PC-3 (cell line): ENCODE measurements around the gene AFM. TPM values are rescaled to one million over a fixed set of nuclear protein-coding genes. Genes with fewer than 3 reads are reported as not detected.

ENCODE experiments used
- ATAC-seq: fragments of 200-7000 bp; cut with Tn5 transposase; 2 replicates; pipeline ENCODE4 v1.9.1; 2020; ENCODE audit warnings: mild to moderate bottlenecking, moderate library complexity
- BruUV-seq: library from RNA; stranded (reverse); fragments of 400-500 nt; replicated peaks from 2 replicates; lab custom pipeline; 2021; lab: Mats Ljungman, UMichigan
- CTCF ChIA-PET: fragments of 300-600 bp; sonication (Branson Sonifier 250); formaldehyde crosslinking; loops from one replicate; lab custom pipeline; 2022; ENCODE audit warnings: antibody characterized with exemption; lab: Charles Lee
- POLR2A ChIA-PET: fragments of 300-600 bp; sonication (Branson Sonifier 250); formaldehyde crosslinking; loops from one replicate; lab custom pipeline; 2022; ENCODE audit warnings: antibody characterized with exemption; ENCODE audit not compliant: unreplicated experiment; lab: Charles Lee
- DNase-seq: peaks from one replicate; pipeline ENCODE4 v3.0.0-alpha.2; 2015
- H2AFZ ChIP-seq: fragments of 300-600 bp; sonication (generic); 2 replicates; pipeline ENCODE4 v1.6.0; 2016; ENCODE audit warnings: antibody characterized with exemption, low read length
- H3F3A ChIP-seq: fragments of 300-600 bp; sonication (generic); one replicate; pipeline ENCODE4 v1.6.0; 2017; ENCODE audit warnings: antibody characterized with exemption, low read length, control low read depth, mild to moderate bottlenecking; ENCODE audit not compliant: unreplicated experiment
- H3K27ac ChIP-seq: fragments of 300-600 bp; sonication (generic); 2 replicates; pipeline ENCODE4 v1.5.1; 2016; ENCODE audit warnings: mild to moderate bottlenecking, low read length
- H3K27me3 ChIP-seq: fragments of 300-600 bp; sonication (generic); 2 replicates; pipeline ENCODE4 v1.6.1; 2016; ENCODE audit warnings: low read length, mixed read lengths
- H3K36me3 ChIP-seq: fragments of 300-600 bp; sonication (generic); 2 replicates; pipeline ENCODE4 v1.6.1; 2016; ENCODE audit warnings: low read depth, mixed run types, low read length, mixed read lengths
- H3K4me1 ChIP-seq: fragments of 300-600 bp; sonication (generic); 2 replicates; pipeline ENCODE4 v1.5.1; 2016; ENCODE audit warnings: low read length; ENCODE audit not compliant: insufficient read depth
- H3K4me2 ChIP-seq: fragments of 300-600 bp; sonication (generic); 2 replicates; pipeline ENCODE4 v1.6.0; 2016; ENCODE audit warnings: low read length
- H3K4me3 ChIP-seq: fragments of 300-600 bp; sonication (generic); 2 replicates; pipeline ENCODE4 v1.5.1; 2016; ENCODE audit warnings: mild to moderate bottlenecking, low read length, mixed read lengths
- H3K79me2 ChIP-seq: fragments of 300-600 bp; sonication (generic); 2 replicates; pipeline ENCODE4 v1.6.1; 2017; ENCODE audit warnings: low read length, mixed read lengths
- H3K9ac ChIP-seq: fragments of 300-600 bp; sonication (generic); 2 replicates; pipeline ENCODE4 v1.6.0; 2016; ENCODE audit warnings: mild to moderate bottlenecking, low read length
- H3K9me2 ChIP-seq: fragments of 300-600 bp; sonication (generic); replicated peaks from 2 replicates; pipeline ENCODE4 v1.6.1; 2016; ENCODE audit warnings: mixed run types, low read length, mixed read lengths
- H3K9me3 ChIP-seq: fragments of 300-600 bp; sonication (generic); 2 replicates; pipeline ENCODE4 v1.6.1; 2016; ENCODE audit warnings: low read length, mixed read lengths
- H4K20me1 ChIP-seq: fragments of 300-600 bp; sonication (generic); 2 replicates; pipeline ENCODE4 v1.6.1; 2016; ENCODE audit warnings: low read length, mixed read lengths
- CTCF ChIP-seq: fragments of 300-600 bp; sonication (generic); conservative IDR thresholded peaks from 2 replicates; pipeline ENCODE4 v1.5.1; 2017; ENCODE audit warnings: antibody characterized with exemption, low read depth, mild to moderate bottlenecking, low read length
- EZH2 ChIP-seq: fragments of 300-600 bp; sonication (generic); IDR thresholded peaks from one replicate; pipeline ENCODE4 v1.6.1; 2017; ENCODE audit warnings: antibody characterized with exemption, mild to moderate bottlenecking, low read length; ENCODE audit not compliant: unreplicated experiment
- EZH2phosphoT487 ChIP-seq: fragments of 300-600 bp; sonication (generic); IDR thresholded peaks from 2 replicates; pipeline ENCODE4 v1.6.1; 2018; ENCODE audit warnings: mild to moderate bottlenecking, antibody characterized with exemption, low read length, borderline replicate concordance
- intact Hi-C: fragments of 100-400 bp; cut with micrococcal nuclease; formaldehyde crosslinking; loops from 2 replicates; pipeline ENCODE4 v1.9.0; 2023
- total RNA-seq: library from RNA; depleted of rRNA; stranded (reverse); fragments of >200 nt; gene quantifications from 2 replicates; pipeline ENCODE4 v1.2.3, GENCODE V29; 2014

The AFM gene
- total RNA-seq, 1 experiment from 2014 or later: not detected

GRCh38 chr4:73460913-73461522, 20.5 kb upstream of the AFM start:
- CTCF ChIA-PET: no interaction called here
- Histone ChIP-seq H3K4me1 (no peaks in the 10 kb centered on the region), H3K27ac (no peak overlapping the region), H3K4me3 (no peak overlapping the region), H3K36me3 (no peaks in the 10 kb centered on the region), H4K20me1 (no peaks in the 10 kb centered on the region), H3K27me3 (peaks cover 30% of the 10 kb centered on the region), H3K9ac (no peak overlapping the region), H3K79me2 (no peaks in the 10 kb centered on the region), H3K9me3 (no peaks in the 10 kb centered on the region), H3K4me2 (no peak overlapping the region), H3K9me2 (no peaks in the 10 kb centered on the region), H3F3A (no peaks in the 10 kb centered on the region), H2AFZ (no peak overlapping the region)
- intact Hi-C loops: no loop called here
- no TSS peak for BruUV-seq
- no peak for ATAC-seq
- no peak for DNase-seq
- TF ChIP-seq EZH2 (no peak), EZH2phosphoT487 (no peak), CTCF (no peak)
- POLR2A ChIA-PET: no interaction called here

GRCh38 chr4:73468170-73468569, 13.4 kb upstream of the AFM start:
- intact Hi-C loops: no loop called here
- no peak for ATAC-seq
- ChIA-PET CTCF (no interaction called here), POLR2A (no interaction called here)
- no peak overlapping the region for H3K27ac ChIP-seq
- no peak overlapping the region for H3K4me3 ChIP-seq
- H3K79me2 ChIP-seq: no peaks in the 10 kb centered on the region
- H3K9me3 ChIP-seq: no peaks in the 10 kb centered on the region
- DNase-seq: no peak
- H3K4me2 ChIP-seq: no peak overlapping the region
- H3K9ac ChIP-seq: no peak overlapping the region
- no peaks in the 10 kb centered on the region for H3F3A ChIP-seq
- no peaks in the 10 kb centered on the region for H4K20me1 ChIP-seq
- no TSS peak for BruUV-seq
- TF ChIP-seq CTCF (no peak), EZH2 (no peak)
- no peaks in the 10 kb centered on the region for H3K36me3 ChIP-seq
- H3K4me1 ChIP-seq: no peaks in the 10 kb centered on the region
- H2AFZ ChIP-seq: no peak overlapping the region
- H3K27me3 ChIP-seq: peaks cover 31% of the 10 kb centered on the region
- H3K9me2 ChIP-seq: no peaks in the 10 kb centered on the region

GRCh38 chr4:73470728-73471127, 10.8 kb upstream of the AFM start:
- H3K4me3 ChIP-seq: no peak overlapping the region
- intact Hi-C loops: no loop called here
- CTCF ChIA-PET: interaction anchor here (0.7 kb wide), 1 partner anchor 14 kb away, joined by 3 read pairs; no protein-coding TSS in a partner anchor
- POLR2A ChIA-PET: no interaction called here
- TF ChIP-seq CTCF (no peak), EZH2 (no peak), EZH2phosphoT487 (no peak)
- no peaks in the 10 kb centered on the region for H4K20me1 ChIP-seq
- H3F3A ChIP-seq: no peaks in the 10 kb centered on the region
- BruUV-seq: no TSS peak
- DNase-seq: no peak
- ATAC-seq: no peak
- H2AFZ ChIP-seq: no peak overlapping the region
- H3K4me2 ChIP-seq: no peak overlapping the region
- H3K9me2 ChIP-seq: no peaks in the 10 kb centered on the region
- H3K9ac ChIP-seq: no peak overlapping the region
- no peak overlapping the region for H3K27ac ChIP-seq
- no peaks in the 10 kb centered on the region for H3K36me3 ChIP-seq
- H3K9me3 ChIP-seq: no peaks in the 10 kb centered on the region
- peaks cover 28% of the 10 kb centered on the region for H3K27me3 ChIP-seq
- no peaks in the 10 kb centered on the region for H3K4me1 ChIP-seq
- no peaks in the 10 kb centered on the region for H3K79me2 ChIP-seq
